HG03521 (cell line): ENCODE results near the gene POFUT1.
"Not testable (repeated sequence)": the region's sequence is repeated elsewhere in the genome, so short reads cannot be mapped to it uniquely, and the experiment has no call there.

Source experiments
- ATAC-seq: cut with Tn5 transposase; IDR thresholded peaks from one replicate; pipeline ENCODE4 v1.9.1; 2021; ENCODE audit warnings: mild to moderate bottlenecking, moderate library complexity; ENCODE audit not compliant: unreplicated experiment

The POFUT1 gene

GRCh38 chr20:32188376-32189122, 19.1 kb upstream of the POFUT1 start:
- ATAC-seq: no peak

- no peak for ATAC-seq
These were observed 18.6 kb upstream of the POFUT1 start for GRCh38 chr20:32189123-32189410.

GRCh38 chr20:32189691-32190615, 17.7 kb upstream of the POFUT1 start:
- no peak for ATAC-seq

- no peak for ATAC-seq
These were observed 16.9 kb upstream of the POFUT1 start for GRCh38 chr20:32190616-32191415.

- no peak for ATAC-seq
These were observed 16.3 kb upstream of the POFUT1 start for GRCh38 chr20:32191422-32191821.

GRCh38 chr20:32191873-32192272, 15.8 kb upstream of the POFUT1 start:
- ATAC-seq: no peak

GRCh38 chr20:32192698-32193097, 15.0 kb upstream of the POFUT1 start:
- no peak for ATAC-seq

GRCh38 chr20:32193336-32193735, 14.3 kb upstream of the POFUT1 start:
- not testable (repeated sequence) for ATAC-seq

- ATAC-seq: no peak
These were observed 13.7 kb upstream of the POFUT1 start for GRCh38 chr20:32193996-32194395.

- ATAC-seq: no peak
These were observed 12.1 kb upstream of the POFUT1 start for GRCh38 chr20:32195581-32195980.

GRCh38 chr20:32196613-32197012, 11.1 kb upstream of the POFUT1 start:
- ATAC-seq: not testable (repeated sequence)

- ATAC-seq: not testable (repeated sequence)
These were observed 10.5 kb upstream of the POFUT1 start for GRCh38 chr20:32197136-32197535.

GRCh38 chr20:32199006-32199405, 8.7 kb upstream of the POFUT1 start:
- no peak for ATAC-seq

- ATAC-seq: no peak
These were observed 6.2 kb upstream of the POFUT1 start for GRCh38 chr20:32201296-32201976.

- no peak for ATAC-seq
These were observed 5.7 kb upstream of the POFUT1 start for GRCh38 chr20:32201977-32202363.

GRCh38 chr20:32203356-32204204, 4.1 kb upstream of the POFUT1 start:
- no peak for ATAC-seq

GRCh38 chr20:32204205-32205109, 3.2 kb upstream of the POFUT1 start:
- no peak for ATAC-seq

- no peak for ATAC-seq
These were observed 2.4 kb upstream of the POFUT1 start for GRCh38 chr20:32205110-32205842.
